MM.1S (cell line): Measurements from ENCODE around the gene GDF2.

ENCODE experiments used
- DNase-seq: peaks from one replicate; pipeline ENCODE4 v3.0.0-alpha.2; 2015
- H2AFZ ChIP-seq: fragments of 300-600 bp; sonication (generic); 2 replicates; pipeline ENCODE4 v1.6.0; 2016; ENCODE audit warnings: antibody characterized with exemption, low read length
- H3F3A ChIP-seq: fragments of 300-600 bp; sonication (generic); 2 replicates; pipeline ENCODE4 v1.6.1; 2016; ENCODE audit warnings: mild to moderate bottlenecking, antibody characterized with exemption, low read length, moderate library complexity, mixed read lengths; ENCODE audit not compliant: insufficient read depth
- H3K27ac ChIP-seq: fragments of 300-600 bp; sonication (generic); 2 replicates; pipeline ENCODE4 v1.5.1; 2016; ENCODE audit warnings: mild to moderate bottlenecking, low read length
- H3K27me3 ChIP-seq: fragments of 300-600 bp; sonication (generic); replicated peaks from 2 replicates; pipeline ENCODE4 v1.6.0; 2016; ENCODE audit warnings: low read length; ENCODE audit not compliant: insufficient read depth
- H3K36me3 ChIP-seq: fragments of 300-600 bp; sonication (generic); replicated peaks from 2 replicates; pipeline ENCODE4 v1.6.1; 2016; ENCODE audit warnings: mild to moderate bottlenecking, low read length, mixed read lengths; ENCODE audit not compliant: insufficient read depth
- H3K4me1 ChIP-seq: fragments of 300-600 bp; sonication (generic); 2 replicates; pipeline ENCODE4 v1.6.1; 2016; ENCODE audit warnings: low read length, mixed read lengths
- H3K4me2 ChIP-seq: fragments of 300-600 bp; sonication (generic); 2 replicates; pipeline ENCODE4 v1.6.0; 2016; ENCODE audit warnings: low read depth, low read length
- H3K4me3 ChIP-seq: fragments of 300-600 bp; sonication (generic); 2 replicates; pipeline ENCODE4 v1.5.1; 2016; ENCODE audit warnings: low read length, mixed read lengths
- H3K79me2 ChIP-seq: fragments of 300-600 bp; sonication (generic); 2 replicates; pipeline ENCODE4 v1.6.1; 2016; ENCODE audit warnings: mixed run types, low read length, mixed read lengths
- H3K9ac ChIP-seq: fragments of 300-600 bp; sonication (generic); 2 replicates; pipeline ENCODE4 v1.6.1; 2016; ENCODE audit warnings: low read length, mixed read lengths
- H3K9me2 ChIP-seq: fragments of 300-600 bp; sonication (generic); replicated peaks from 2 replicates; pipeline ENCODE4 v1.6.1; 2016; ENCODE audit warnings: mild to moderate bottlenecking, low read length, mixed read lengths; ENCODE audit not compliant: insufficient read depth
- H3K9me3 ChIP-seq: fragments of 300-600 bp; sonication (generic); replicated peaks from 2 replicates; pipeline ENCODE4 v1.6.1; 2016; ENCODE audit warnings: mild to moderate bottlenecking, low read length, mixed read lengths; ENCODE audit not compliant: insufficient read depth
- H4K20me1 ChIP-seq: fragments of 300-600 bp; sonication (generic); 2 replicates; pipeline ENCODE4 v1.6.1; 2016; ENCODE audit warnings: mild to moderate bottlenecking, low read length, moderate library complexity, mixed read lengths; ENCODE audit not compliant: insufficient read depth
- CTCF ChIP-seq: fragments of 300-600 bp; sonication (generic); IDR thresholded peaks from 2 replicates; pipeline ENCODE4 v1.5.1; 2016; ENCODE audit warnings: antibody characterized with exemption, low read length, mixed read lengths
- EZH2 ChIP-seq: fragments of 300-600 bp; sonication (generic); optimal IDR thresholded peaks from 2 replicates; pipeline ENCODE3; 2017; ENCODE audit warnings: low read depth, mild to moderate bottlenecking, antibody characterized with exemption, low read length, mixed read lengths
- EZH2phosphoT487 ChIP-seq: fragments of 300-600 bp; sonication (generic); IDR thresholded peaks from 2 replicates; pipeline ENCODE4 v1.6.1; 2018; ENCODE audit warnings: antibody characterized with exemption, low read length

Gene GDF2

DNA sequence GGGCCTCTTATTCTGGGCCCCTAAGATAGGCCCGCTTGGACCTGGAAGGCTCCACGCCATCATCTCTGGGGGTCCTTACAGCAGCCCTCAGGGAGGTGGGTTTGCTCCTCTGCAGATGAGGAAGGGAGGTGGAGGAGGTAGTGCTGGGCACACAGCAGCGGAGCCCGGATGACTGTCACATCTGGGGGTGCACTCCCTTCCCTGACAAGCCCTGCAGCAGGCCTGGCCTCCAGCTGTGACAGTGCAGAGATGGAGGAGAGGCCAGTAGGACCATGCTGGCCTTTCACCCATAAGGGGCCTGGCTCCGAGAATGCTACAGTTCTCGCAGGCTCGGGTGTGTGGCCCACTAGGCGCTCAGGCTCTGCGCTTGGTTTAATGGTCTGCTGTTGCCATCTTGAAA lies 9.2 kb downstream of the GDF2 start:
- no peaks in the 10 kb centered on the region for H3K9me3 ChIP-seq
- no peaks in the 10 kb centered on the region for H3K79me2 ChIP-seq
- H3K9ac ChIP-seq, result no peak overlapping the region
- H3F3A ChIP-seq, result no peaks in the 10 kb centered on the region
- no peaks in the 10 kb centered on the region for H3K4me1 ChIP-seq
- H3K4me3 ChIP-seq, result no peak overlapping the region
- no peaks in the 10 kb centered on the region for H3K36me3 ChIP-seq
- H3K4me2 ChIP-seq, result no peak overlapping the region
- H3K27me3 ChIP-seq, result no peaks in the 10 kb centered on the region
- no peaks in the 10 kb centered on the region for H4K20me1 ChIP-seq
- no peak for DNase-seq
- no peak overlapping the region for H3K27ac ChIP-seq
- H2AFZ ChIP-seq, result no peak overlapping the region
- no peaks in the 10 kb centered on the region for H3K9me2 ChIP-seq
- TF ChIP-seq CTCF (no peak), EZH2 (no peak), EZH2phosphoT487 (no peak)

- Histone ChIP-seq H4K20me1 (no peaks in the 10 kb centered on the region), H3K4me2 (no peak overlapping the region), H3K27me3 (no peaks in the 10 kb centered on the region), H3K4me3 (no peak overlapping the region), H3K79me2 (no peaks in the 10 kb centered on the region), H3K4me1 (no peaks in the 10 kb centered on the region), H3K36me3 (no peaks in the 10 kb centered on the region), H3F3A (no peaks in the 10 kb centered on the region), H3K9ac (no peak overlapping the region), H3K9me2 (no peaks in the 10 kb centered on the region), H2AFZ (no peak overlapping the region), H3K27ac (no peak overlapping the region), H3K9me3 (no peaks in the 10 kb centered on the region)
- DNase-seq, result no peak
- TF ChIP-seq EZH2 (no peak), EZH2phosphoT487 (no peak), CTCF (no peak)
These were observed 9.7 kb downstream of the GDF2 start for GRCh38 chr10:47331954-47332353.

DNA sequence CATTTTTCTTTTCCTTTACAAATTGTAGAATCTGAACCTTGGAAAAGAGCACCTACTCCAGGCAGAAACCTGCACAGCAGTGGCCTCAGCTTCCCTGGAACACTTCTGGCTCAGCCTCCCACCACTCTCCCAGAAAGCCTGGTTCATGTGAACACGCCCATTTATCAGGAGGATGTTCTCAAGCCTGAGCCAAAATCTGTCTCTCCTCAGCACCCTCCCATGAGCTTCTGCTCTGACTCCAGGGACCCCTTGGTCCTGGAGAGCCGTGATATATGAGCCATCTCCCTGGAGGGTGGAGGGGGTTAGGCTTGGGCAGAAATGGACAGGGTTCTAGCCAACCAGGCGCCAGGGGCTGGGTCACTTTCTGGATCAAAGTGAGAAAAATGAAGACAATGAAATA lies 10.1 kb downstream of the GDF2 start:
- H3K4me2 ChIP-seq, result no peak overlapping the region
- H3K27ac ChIP-seq, result no peak overlapping the region
- H4K20me1 ChIP-seq, result no peaks in the 10 kb centered on the region
- H3K79me2 ChIP-seq, result no peaks in the 10 kb centered on the region
- H3K27me3 ChIP-seq, result no peaks in the 10 kb centered on the region
- no peak for DNase-seq
- no peaks in the 10 kb centered on the region for H3K4me1 ChIP-seq
- H3K9me2 ChIP-seq, result no peaks in the 10 kb centered on the region
- H3F3A ChIP-seq, result no peaks in the 10 kb centered on the region
- H3K4me3 ChIP-seq, result no peak overlapping the region
- H2AFZ ChIP-seq, result no peak overlapping the region
- H3K36me3 ChIP-seq, result no peaks in the 10 kb centered on the region
- H3K9ac ChIP-seq, result no peak overlapping the region
- TF ChIP-seq EZH2 (no peak), EZH2phosphoT487 (no peak), CTCF (no peak)
- H3K9me3 ChIP-seq, result no peaks in the 10 kb centered on the region
